PC-9 (cell line): Measurements from ENCODE around the gene C1QTNF1.

Experiments used
- CTCF ChIP-seq: fragments of 200-600 bp; sonication (generic); conservative IDR thresholded peaks from 2 replicates; pipeline ENCODE4 v1.6.1; 2017; ENCODE audit warnings: mixed run types, antibody characterized with exemption, mild to moderate bottlenecking, moderate library complexity
- EZH2 ChIP-seq: fragments of 200-600 bp; sonication (generic); IDR thresholded peaks from 2 replicates; pipeline ENCODE4 v1.8.0; 2017; ENCODE audit warnings: antibody characterized with exemption, low read depth

GRCh38 chr17:79071161-79071740, 47.3 kb downstream of the C1QTNF1 start:
- TF ChIP-seq CTCF (no peak), EZH2 (no peak)
